Endothelial cell of umbilical vein (primary cell): ENCODE data around the gene PCDH15. TPM values are rescaled to one million over a fixed set of nuclear protein-coding genes. Genes with fewer than 3 reads are reported as not detected.

Experiments
- BruUV-seq: library from RNA; stranded (reverse); fragments of 400-500 nt; replicated peaks from 2 replicates; lab custom pipeline; 2021; lab: Mats Ljungman, UMichigan
- CTCF ChIA-PET: fragments of 300-600, 350-600 bp; sonication (Branson Sonifier 250); formaldehyde crosslinking; loops from one replicate; lab custom pipeline; 2021; ENCODE audit warnings: antibody characterized with exemption, inconsistent platforms; lab: Charles Lee
- POLR2A ChIA-PET: fragments of 300-600, 350-600 bp; sonication (Branson Sonifier 250); formaldehyde crosslinking; loops from one replicate; lab custom pipeline; 2021; ENCODE audit warnings: antibody characterized with exemption, inconsistent platforms; lab: Charles Lee
- DNase-seq: peaks from one replicate; pipeline ENCODE4 v3.0.0-alpha.2; 2011; ENCODE audit warnings: low read depth, low spot score
- FAIRE-seq: peaks from 2 replicates; lab custom pipeline; 2011; peaks lifted over from hg19 to GRCh38; lab: Jason Lieb, UNC
- H2AFZ ChIP-seq: 2 replicates; pipeline ENCODE4 v1.6.0; 2012; ENCODE audit warnings: low read depth, low read length, control low read depth, inconsistent platforms
- H3K27ac ChIP-seq: 2 replicates; pipeline ENCODE4 v1.5.1; 2011; ENCODE audit warnings: low read depth, mild to moderate bottlenecking, control low read depth, low read length, moderate library complexity; ENCODE audit not compliant: insufficient read depth
- H3K27me3 ChIP-seq, 2 experiments: 2 replicates each; pipeline versions ENCODE4 v1.6.0 to v1.6.1; 2011; ENCODE audit warnings: low read length in 2 of 2, mixed read lengths in 1 of 2; ENCODE audit not compliant: control insufficient read depth in 2 of 2, insufficient read depth in 2 of 2
- H3K36me3 ChIP-seq, 2 experiments: 2 replicates in 1 of 2; 3 replicates in 1 of 2; pipeline ENCODE4 v1.5.1; 2011; ENCODE audit warnings: low read length in 2 of 2, mild to moderate bottlenecking in 1 of 2, moderate library complexity in 1 of 2; ENCODE audit not compliant: control insufficient read depth in 2 of 2, insufficient read depth in 2 of 2; ENCODE audit errors: extremely low read depth in 1 of 2
- H3K4me1 ChIP-seq: 3 replicates; pipeline ENCODE4 v1.5.1; 2011; ENCODE audit warnings: mild to moderate bottlenecking, low read length; ENCODE audit not compliant: control insufficient read depth, insufficient read depth; ENCODE audit errors: extremely low read depth
- H3K4me2 ChIP-seq: 2 replicates; pipeline ENCODE4 v1.6.1; 2011; ENCODE audit warnings: low read length, control low read depth, mixed read lengths; ENCODE audit not compliant: insufficient read depth
- H3K4me3 ChIP-seq, 3 experiments: fragments of 200-600 bp in 1 of 3; sonication (generic), shearing (Covaris generic) in 1 of 3; replicated peaks in 1 of 3; 2 replicates each; pipeline ENCODE4 v1.5.1; 2011 to 2016; ENCODE audit warnings: control low read depth in 3 of 3, low read length in 3 of 3, mild to moderate bottlenecking in 2 of 3, inconsistent platforms in 1 of 3, low read depth in 1 of 3, moderate library complexity in 1 of 3; ENCODE audit not compliant: insufficient read depth in 1 of 3
- H3K79me2 ChIP-seq: 2 replicates; pipeline ENCODE4 v1.6.0; 2012; ENCODE audit warnings: low read length, inconsistent platforms; ENCODE audit not compliant: control insufficient read depth, insufficient read depth
- H3K9ac ChIP-seq: replicated peaks from 2 replicates; pipeline ENCODE3; 2011; ENCODE audit warnings: low read length, control low read depth; ENCODE audit not compliant: insufficient read depth; ENCODE audit errors: extremely low read depth
- H3K9me1 ChIP-seq: replicated peaks from 3 replicates; pipeline ENCODE4 v1.6.0; 2011; ENCODE audit warnings: mild to moderate bottlenecking, low read length; ENCODE audit not compliant: control insufficient read depth, insufficient read depth; ENCODE audit errors: extremely low read depth
- H3K9me3 ChIP-seq: replicated peaks from 2 replicates; pipeline ENCODE4 v1.5.1; 2012; ENCODE audit warnings: low read length, inconsistent platforms; ENCODE audit not compliant: control insufficient read depth, insufficient read depth
- H4K20me1 ChIP-seq: replicated peaks from 2 replicates; pipeline ENCODE3; 2011; ENCODE audit warnings: mild to moderate bottlenecking, low read length; ENCODE audit not compliant: control insufficient read depth, insufficient read depth; ENCODE audit errors: extremely low read depth
- EZH2 ChIP-seq: IDR thresholded peaks from 2 replicates; pipeline ENCODE4 v1.6.1; 2012; ENCODE audit warnings: borderline replicate concordance, low read depth, mild to moderate bottlenecking, moderate library complexity, low read length, inconsistent platforms; ENCODE audit not compliant: severe bottlenecking
- FOS ChIP-seq: IDR thresholded peaks from 2 replicates; pipeline ENCODE4 v1.6.1; 2011; ENCODE audit warnings: mild to moderate bottlenecking, low read length, moderate library complexity, borderline replicate concordance; ENCODE audit not compliant: insufficient read depth
- GATA2 ChIP-seq: IDR thresholded peaks from 2 replicates; pipeline ENCODE4 v1.7.0; 2011; ENCODE audit warnings: low read depth, mild to moderate bottlenecking, moderate library complexity, mixed read lengths, low read length; ENCODE audit not compliant: insufficient read length, insufficient read depth
- JUN ChIP-seq: IDR thresholded peaks from 2 replicates; pipeline ENCODE4 v1.6.1; 2011; ENCODE audit warnings: borderline replicate concordance, low read depth; ENCODE audit not compliant: insufficient read length, insufficient read depth
- MYC ChIP-seq: IDR thresholded peaks from one replicate; pipeline ENCODE4 v1.6.1; 2011; ENCODE audit warnings: mild to moderate bottlenecking, low read depth, low read length
- POLR2A ChIP-seq: IDR thresholded peaks from 2 replicates; pipeline ENCODE4 v1.6.1; 2012; ENCODE audit warnings: low read depth, mild to moderate bottlenecking, control low read depth, low read length
- POLR2AphosphoS5 ChIP-seq: IDR thresholded peaks from 2 replicates; pipeline ENCODE4 v1.6.1; 2012; ENCODE audit warnings: low read depth, mild to moderate bottlenecking, control low read depth, low read length, moderate library complexity; ENCODE audit not compliant: insufficient read depth
- dilution Hi-C: fragments of 300-500 bp; cut with MboI; formaldehyde crosslinking; loops from one replicate; pipeline ENCODE4 v1.15.0; 2019; ENCODE audit warnings: low sequenced_read_pairs; ENCODE audit not compliant: extremely low pct_ligation_motif_present
- intact Hi-C: fragments of 100-400 bp; cut with micrococcal nuclease; formaldehyde crosslinking; loops from one replicate; pipeline ENCODE4 v1.10.0; 2022
- polyA plus RNA-seq, 4 experiments: library from polyadenylated mRNA; depleted of rRNA in 3 of 4; stranded (reverse) in 3 of 4; unstranded in 1 of 4; fragments of >200 nt; gene quantifications; 2 replicates each; pipeline versions ENCODE4 v1.2.1 to v1.2.3, GENCODE V29; 2011 to 2012; ENCODE audit warnings: missing spikeins in 1 of 4
- total RNA-seq: library from RNA; stranded (reverse); gene quantifications from 2 replicates; pipeline ENCODE4 v1.2.3, GENCODE V29; 2021
- TF ChIP-seq, protein P1 (sequence below): IDR thresholded peaks from 2 replicates; pipeline ENCODE4 v1.6.1; 2011; ENCODE audit not compliant: insufficient read depth, insufficient read length
- TF ChIP-seq, protein P2 (sequence below), 2 donors: IDR thresholded peaks; 1 replicate in 1 of 2; 2 replicates in 1 of 2; pipeline ENCODE4 v1.5.1; 2011; ENCODE audit warnings: low read length in 2 of 2, mild to moderate bottlenecking in 2 of 2, moderate library complexity in 2 of 2, control low read depth in 1 of 2, inconsistent platforms in 1 of 2, low read depth in 1 of 2; ENCODE audit not compliant: insufficient read depth in 1 of 2; ENCODE audit errors: extremely low read depth in 1 of 2

PCDH15 gene
- total and polyA plus RNA-seq, 2 donors (not counting 3 experiments of a cell fraction or from before 2014, with no cell fraction given) = 0.04 TPM; not detected in 1

DNA sequence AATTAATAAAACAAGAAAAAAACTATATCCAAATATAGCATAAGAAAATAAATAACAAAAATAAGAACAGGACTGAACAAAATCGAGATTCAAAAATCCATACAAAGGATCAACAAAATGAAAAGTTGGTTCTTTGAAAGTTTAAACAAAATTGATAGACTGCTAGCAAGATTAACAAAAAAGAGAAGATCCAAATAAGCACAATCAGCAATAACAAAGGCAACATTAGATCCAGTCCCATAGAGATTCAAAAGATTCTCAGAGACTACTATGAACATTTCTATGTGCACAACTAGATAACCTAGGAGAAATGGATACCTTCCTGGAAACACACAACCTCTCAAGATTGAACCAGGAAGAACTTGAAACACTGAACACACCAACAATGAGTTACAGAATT, 534.6 kb downstream of the PCDH15 start:
- dilution Hi-C loops = no loop called here
- Histone ChIP-seq H3K27me3 (no peaks in the 10 kb centered on the region), H3K9ac (no peak overlapping the region), H3K4me1 (no peaks in the 10 kb centered on the region), H3K9me1 (no peaks in the 10 kb centered on the region), H3K4me3 (no peak overlapping the region), H3K4me2 (no peak overlapping the region), H3K36me3 (no peaks in the 10 kb centered on the region), H3K79me2 (no peaks in the 10 kb centered on the region), H4K20me1 (no peaks in the 10 kb centered on the region), H3K27ac (no peak overlapping the region), H3K9me3 (no peaks in the 10 kb centered on the region), H2AFZ (no peak overlapping the region)
- intact Hi-C loops = no loop called here
- no peak for DNase-seq
- CTCF ChIA-PET = no interaction called here
- BruUV-seq = no TSS peak
- POLR2A ChIA-PET = no interaction called here
- FAIRE-seq = no peak
- no peak for TF ChIP-seq POLR2A

DNA sequence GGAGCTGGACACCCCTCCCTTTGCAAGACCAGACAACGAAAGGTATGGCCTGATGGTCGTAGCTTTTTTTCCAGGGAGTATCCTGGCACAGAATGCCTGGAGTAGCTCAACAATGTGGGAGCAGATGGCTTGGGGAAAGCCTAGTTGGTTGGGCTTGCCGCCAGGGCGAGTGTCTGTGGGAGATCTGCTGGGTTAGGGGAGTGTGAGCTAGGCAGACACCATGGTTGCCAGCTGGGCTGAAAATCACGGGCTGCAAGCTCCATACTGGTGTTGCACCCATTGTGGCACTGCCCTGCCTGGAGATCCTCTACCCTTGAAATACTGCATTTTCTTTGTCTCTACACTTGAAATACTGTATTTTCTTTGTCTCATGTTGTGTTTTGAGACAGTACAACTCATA, 538.3 kb downstream of the PCDH15 start:
- H4K20me1 ChIP-seq = no peaks in the 10 kb centered on the region
- POLR2A ChIA-PET = no interaction called here
- no peaks in the 10 kb centered on the region for H3K9me3 ChIP-seq
- no peaks in the 10 kb centered on the region for H3K9me1 ChIP-seq
- CTCF ChIA-PET = no interaction called here
- no peak overlapping the region for H3K4me3 ChIP-seq
- no TSS peak for BruUV-seq
- H3K36me3 ChIP-seq = no peaks in the 10 kb centered on the region
- H3K27ac ChIP-seq = no peak overlapping the region
- H3K4me1 ChIP-seq = no peaks in the 10 kb centered on the region
- DNase-seq (no peak), FAIRE-seq (no peak)
- no peak for TF ChIP-seq MYC
- TF ChIP-seq POLR2A = no peak
- no peak for TF ChIP-seq JUN
- no peak for TF ChIP-seq GATA2
- TF ChIP-seq, protein P1, sequence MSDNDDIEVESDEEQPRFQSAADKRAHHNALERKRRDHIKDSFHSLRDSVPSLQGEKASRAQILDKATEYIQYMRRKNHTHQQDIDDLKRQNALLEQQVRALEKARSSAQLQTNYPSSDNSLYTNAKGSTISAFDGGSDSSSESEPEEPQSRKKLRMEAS = no peak
- TF ChIP-seq, protein P2, sequence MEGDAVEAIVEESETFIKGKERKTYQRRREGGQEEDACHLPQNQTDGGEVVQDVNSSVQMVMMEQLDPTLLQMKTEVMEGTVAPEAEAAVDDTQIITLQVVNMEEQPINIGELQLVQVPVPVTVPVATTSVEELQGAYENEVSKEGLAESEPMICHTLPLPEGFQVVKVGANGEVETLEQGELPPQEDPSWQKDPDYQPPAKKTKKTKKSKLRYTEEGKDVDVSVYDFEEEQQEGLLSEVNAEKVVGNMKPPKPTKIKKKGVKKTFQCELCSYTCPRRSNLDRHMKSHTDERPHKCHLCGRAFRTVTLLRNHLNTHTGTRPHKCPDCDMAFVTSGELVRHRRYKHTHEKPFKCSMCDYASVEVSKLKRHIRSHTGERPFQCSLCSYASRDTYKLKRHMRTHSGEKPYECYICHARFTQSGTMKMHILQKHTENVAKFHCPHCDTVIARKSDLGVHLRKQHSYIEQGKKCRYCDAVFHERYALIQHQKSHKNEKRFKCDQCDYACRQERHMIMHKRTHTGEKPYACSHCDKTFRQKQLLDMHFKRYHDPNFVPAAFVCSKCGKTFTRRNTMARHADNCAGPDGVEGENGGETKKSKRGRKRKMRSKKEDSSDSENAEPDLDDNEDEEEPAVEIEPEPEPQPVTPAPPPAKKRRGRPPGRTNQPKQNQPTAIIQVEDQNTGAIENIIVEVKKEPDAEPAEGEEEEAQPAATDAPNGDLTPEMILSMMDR (IDR thresholded peaks at IDR 0.05; ENCODE audit: extremely low read depth in 1 of 2, insufficient read depth in 1 of 2, low read depth in 1 of 2, low read length in 2 of 2) = no peak
- no peak for TF ChIP-seq EZH2
- no peak for TF ChIP-seq FOS
- TF ChIP-seq POLR2AphosphoS5 = no peak
- H3K79me2 ChIP-seq = no peaks in the 10 kb centered on the region
- no peak overlapping the region for H3K9ac ChIP-seq
- no peak overlapping the region for H3K4me2 ChIP-seq
- intact Hi-C loops = no loop called here
- no peak overlapping the region for H2AFZ ChIP-seq
- dilution Hi-C loops = no loop called here
- H3K27me3 ChIP-seq = no peaks in the 10 kb centered on the region
